Measurements from ENCODE around the gene BST1. TPM values are rescaled to one million over a fixed set of nuclear protein-coding genes. Genes with fewer than 3 reads are reported as not detected.
A peak's percentile ranks its signal among the peaks of the same experiment; 100 is the strongest.

BST1 gene
- total RNA-seq, 1 experiment from 2014 or later = 0.69 TPM

DNA sequence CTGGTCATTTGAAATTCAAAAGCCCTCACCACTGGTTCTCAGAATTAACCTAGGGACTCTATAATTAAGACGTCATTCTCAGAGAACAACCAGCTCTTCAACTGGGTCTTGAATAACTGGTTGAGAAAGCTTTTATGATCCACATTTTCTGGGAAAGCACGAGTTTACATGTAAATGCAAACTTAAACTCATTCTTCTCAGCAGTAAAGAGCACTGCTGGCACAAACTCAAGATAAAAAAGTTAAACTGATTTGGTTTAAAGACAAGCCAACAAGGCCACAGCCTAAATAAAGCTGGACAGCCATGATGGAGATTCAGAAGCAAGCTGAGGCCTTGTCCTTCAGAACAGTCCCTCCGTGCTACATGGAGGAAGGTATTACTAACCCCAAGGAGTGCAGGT is 13.2 kb downstream of the BST1 start:
- no TSS peak for BruUV-seq (replicated peaks)
- Histone ChIP-seq H3K36me3 (ENCODE audit: low read depth, low read length) (no peaks in the 10 kb centered on the region), H3K27me3 (ENCODE audit: low read length) (no peaks in the 10 kb centered on the region), H3K9me3 (ENCODE audit: low read length) (no peaks in the 10 kb centered on the region), H4K20me1 (ENCODE audit: low read length) (no peaks in the 10 kb centered on the region), H3K4me3 (ENCODE audit: low read length) (no peak overlapping the region), H3K9me2 (replicated peaks; ENCODE audit: low read length) (no peaks in the 10 kb centered on the region), H3K79me2 (ENCODE audit: low read length) (no peaks in the 10 kb centered on the region), H3K9ac (ENCODE audit: low read length) (no peak overlapping the region), H3K4me2 (ENCODE audit: low read length) (no peak overlapping the region), H2AFZ (ENCODE audit: low read length) (no peak overlapping the region), H3F3A (ENCODE audit: low read length, unreplicated experiment) (no peaks in the 10 kb centered on the region), H3K27ac (ENCODE audit: low read length) (no peak overlapping the region), H3K4me1 (ENCODE audit: insufficient read depth, low read length) (peaks cover 9% of the 10 kb centered on the region)
- CTCF ChIA-PET = no interaction called here
- DNase-seq = no peak
- ATAC-seq = no peak
- POLR2A ChIA-PET (ENCODE audit: unreplicated experiment) = interaction anchor here (0.5 kb wide), 1 partner anchor 21 kb away, joined by 15 read pairs; no protein-coding TSS in a partner anchor
- no peak for TF ChIP-seq EZH2 (IDR thresholded peaks at IDR 0.05; ENCODE audit: low read length, unreplicated experiment)
- TF ChIP-seq, protein P1, sequence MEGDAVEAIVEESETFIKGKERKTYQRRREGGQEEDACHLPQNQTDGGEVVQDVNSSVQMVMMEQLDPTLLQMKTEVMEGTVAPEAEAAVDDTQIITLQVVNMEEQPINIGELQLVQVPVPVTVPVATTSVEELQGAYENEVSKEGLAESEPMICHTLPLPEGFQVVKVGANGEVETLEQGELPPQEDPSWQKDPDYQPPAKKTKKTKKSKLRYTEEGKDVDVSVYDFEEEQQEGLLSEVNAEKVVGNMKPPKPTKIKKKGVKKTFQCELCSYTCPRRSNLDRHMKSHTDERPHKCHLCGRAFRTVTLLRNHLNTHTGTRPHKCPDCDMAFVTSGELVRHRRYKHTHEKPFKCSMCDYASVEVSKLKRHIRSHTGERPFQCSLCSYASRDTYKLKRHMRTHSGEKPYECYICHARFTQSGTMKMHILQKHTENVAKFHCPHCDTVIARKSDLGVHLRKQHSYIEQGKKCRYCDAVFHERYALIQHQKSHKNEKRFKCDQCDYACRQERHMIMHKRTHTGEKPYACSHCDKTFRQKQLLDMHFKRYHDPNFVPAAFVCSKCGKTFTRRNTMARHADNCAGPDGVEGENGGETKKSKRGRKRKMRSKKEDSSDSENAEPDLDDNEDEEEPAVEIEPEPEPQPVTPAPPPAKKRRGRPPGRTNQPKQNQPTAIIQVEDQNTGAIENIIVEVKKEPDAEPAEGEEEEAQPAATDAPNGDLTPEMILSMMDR (conservative IDR thresholded peaks at IDR 0.05; ENCODE audit: low read depth, low read length) = no peak
- no peak for TF ChIP-seq EZH2phosphoT487 (IDR thresholded peaks at IDR 0.05; ENCODE audit: borderline replicate concordance, low read length)
- intact Hi-C loops (cut with micrococcal nuclease) = no loop called here

GRCh38 chr4:15717086-15717485 is 14.2 kb downstream of the BST1 start:
- H2AFZ ChIP-seq (ENCODE audit: low read length) = no peak overlapping the region
- TF ChIP-seq EZH2 (IDR thresholded peaks at IDR 0.05; ENCODE audit: low read length, unreplicated experiment) (no peak), EZH2phosphoT487 (IDR thresholded peaks at IDR 0.05; ENCODE audit: borderline replicate concordance, low read length) (no peak)
- TF ChIP-seq, protein P1 (conservative IDR thresholded peaks at IDR 0.05; ENCODE audit: low read depth, low read length) = no peak
- H3F3A ChIP-seq (ENCODE audit: low read length, unreplicated experiment) = no peaks in the 10 kb centered on the region
- DNase-seq = peak; percentile 30
- H3K79me2 ChIP-seq (ENCODE audit: low read length) = no peaks in the 10 kb centered on the region
- ChIA-PET CTCF (no interaction called here), POLR2A (ENCODE audit: unreplicated experiment) (no interaction called here)
- H3K4me1 ChIP-seq (ENCODE audit: insufficient read depth, low read length) = peaks cover 9% of the 10 kb centered on the region
- no peaks in the 10 kb centered on the region for H3K36me3 ChIP-seq (ENCODE audit: low read depth, low read length)
- H3K9me2 ChIP-seq (replicated peaks; ENCODE audit: low read length) = no peaks in the 10 kb centered on the region
- H3K4me3 ChIP-seq (ENCODE audit: low read length) = no peak overlapping the region
- peak overlapping the region; percentile 37 for H3K4me2 ChIP-seq (ENCODE audit: low read length)
- intact Hi-C loops (cut with micrococcal nuclease) = no loop called here
- no TSS peak for BruUV-seq (replicated peaks)
- H4K20me1 ChIP-seq (ENCODE audit: low read length) = no peaks in the 10 kb centered on the region
- H3K27me3 ChIP-seq (ENCODE audit: low read length) = no peaks in the 10 kb centered on the region
- peak; percentile 87 for ATAC-seq
- no peaks in the 10 kb centered on the region for H3K9me3 ChIP-seq (ENCODE audit: low read length)
- H3K27ac ChIP-seq (ENCODE audit: low read length) = no peak overlapping the region
- no peak overlapping the region for H3K9ac ChIP-seq (ENCODE audit: low read length)

DNA sequence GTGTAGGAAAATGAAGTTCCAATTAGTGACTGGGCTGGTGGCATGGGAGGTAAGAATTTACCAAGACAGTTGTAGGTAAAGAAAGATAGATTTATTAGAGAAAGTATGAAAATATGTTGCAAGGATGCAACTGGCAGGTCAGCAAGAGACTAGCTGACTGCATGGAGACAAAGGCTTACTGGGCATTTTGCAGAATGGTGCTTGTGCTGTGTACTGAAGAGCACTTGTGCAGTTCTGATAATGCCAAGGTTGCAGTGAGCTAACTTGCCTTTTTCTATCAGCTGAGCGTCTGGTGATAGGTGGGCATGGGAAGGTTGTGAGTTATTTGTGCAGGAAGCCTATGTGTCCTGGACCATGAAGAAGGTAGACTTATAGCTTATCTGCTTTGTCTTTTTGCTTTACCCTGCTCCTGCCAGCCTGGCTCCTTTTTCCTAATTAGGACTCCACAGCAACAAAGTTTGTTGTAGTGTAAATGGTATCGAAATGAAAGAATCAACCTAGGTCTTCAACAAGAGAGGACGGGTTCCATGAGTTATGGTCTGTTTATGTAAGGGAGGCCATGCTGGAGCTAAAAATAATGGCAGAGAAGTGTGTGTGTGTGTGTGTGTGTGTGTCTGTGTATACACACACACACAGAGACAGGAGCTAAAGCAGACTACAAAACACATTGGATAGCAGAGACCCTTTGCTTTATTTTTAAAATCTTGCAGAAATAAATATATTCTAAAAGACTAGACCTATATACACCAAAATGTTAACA is 15.0 kb downstream of the BST1 start:
- DNase-seq = no peak
- 0 out of 2 replicates have a peak, but pooled peaks have one; percentile 15 for ATAC-seq
- Histone ChIP-seq H3K9ac (ENCODE audit: low read length) (no peak overlapping the region), H2AFZ (ENCODE audit: low read length) (no peak overlapping the region), H3K4me3 (ENCODE audit: low read length) (no peak overlapping the region), H3F3A (ENCODE audit: low read length, unreplicated experiment) (no peaks in the 10 kb centered on the region), H3K36me3 (ENCODE audit: low read depth, low read length) (no peaks in the 10 kb centered on the region), H3K9me3 (ENCODE audit: low read length) (no peaks in the 10 kb centered on the region), H3K27me3 (ENCODE audit: low read length) (no peaks in the 10 kb centered on the region), H3K27ac (ENCODE audit: low read length) (no peak overlapping the region), H3K4me1 (ENCODE audit: insufficient read depth, low read length) (peaks cover 9% of the 10 kb centered on the region), H3K4me2 (ENCODE audit: low read length) (peak overlapping the region; percentile 37; the same call in 1 of the 2 replicates), H3K79me2 (ENCODE audit: low read length) (no peaks in the 10 kb centered on the region), H4K20me1 (ENCODE audit: low read length) (no peaks in the 10 kb centered on the region), H3K9me2 (replicated peaks; ENCODE audit: low read length) (no peaks in the 10 kb centered on the region)
- ChIA-PET CTCF (no interaction called here), POLR2A (ENCODE audit: unreplicated experiment) (interaction anchor here (0.7 kb wide), 1 partner anchor 64 kb away, joined by 23 read pairs; no protein-coding TSS in a partner anchor)
- intact Hi-C loops (cut with micrococcal nuclease) = no loop called here
- TF ChIP-seq EZH2phosphoT487 (IDR thresholded peaks at IDR 0.05; ENCODE audit: borderline replicate concordance, low read length) (no peak), EZH2 (IDR thresholded peaks at IDR 0.05; ENCODE audit: low read length, unreplicated experiment) (no peak)
- TF ChIP-seq, protein P1 (conservative IDR thresholded peaks at IDR 0.05; ENCODE audit: low read depth, low read length) = no peak
- BruUV-seq (replicated peaks) = no TSS peak
